ENCODE data around the gene MCTP1. TPM values are rescaled to one million over a fixed set of nuclear protein-coding genes. Genes with fewer than 3 reads are reported as not detected.

MCTP1 gene
- total RNA-seq, 2 experiments from 2014 or later = not detected

- no peak overlapping the region for H3K4me3 ChIP-seq (ENCODE audit: low read depth, low read length, poor library complexity, severe bottlenecking)
- no peaks in the 10 kb centered on the region for H4K20me1 ChIP-seq (ENCODE audit: insufficient read depth, low read length)
- BruUV-seq (replicated peaks) = no TSS peak
- DNase-seq (ENCODE audit: low spot score) = no peak
- no peaks in the 10 kb centered on the region for H3K9me3 ChIP-seq (ENCODE audit: low read length)
- CTCF ChIA-PET (ENCODE audit: unreplicated experiment) = no interaction called here
- H3K4me1 ChIP-seq (ENCODE audit: insufficient read depth, low read length, poor library complexity, severe bottlenecking) = no peaks in the 10 kb centered on the region
- POLR2A ChIA-PET = no interaction called here
- no peak overlapping the region for H3K27ac ChIP-seq (ENCODE audit: low read depth, low read length, poor library complexity, severe bottlenecking)
- intact Hi-C loops (cut with micrococcal nuclease; ENCODE audit: unreplicated experiment) = no loop called here
- TF ChIP-seq CTCF (conservative IDR thresholded peaks at IDR 0.05; ENCODE audit: low read length) (no peak), EZH2phosphoT487 (IDR thresholded peaks at IDR 0.05; ENCODE audit: borderline replicate concordance, low read depth, low read length) (no peak)
- no peaks in the 10 kb centered on the region for H3K79me2 ChIP-seq (ENCODE audit: insufficient read depth, low read depth, low read length)
- H3K9me2 ChIP-seq (ENCODE audit: insufficient read depth, low read length) = no peaks in the 10 kb centered on the region
- H2AFZ ChIP-seq (ENCODE audit: low read length) = no peak overlapping the region
- no peaks in the 10 kb centered on the region for H3K36me3 ChIP-seq (ENCODE audit: insufficient read depth, low read length)
- H3K4me2 ChIP-seq (ENCODE audit: low read length) = no peak overlapping the region
Measured at GRCh38 chr5:95114902-95115301, 170.0 kb downstream of the MCTP1 start.

DNA sequence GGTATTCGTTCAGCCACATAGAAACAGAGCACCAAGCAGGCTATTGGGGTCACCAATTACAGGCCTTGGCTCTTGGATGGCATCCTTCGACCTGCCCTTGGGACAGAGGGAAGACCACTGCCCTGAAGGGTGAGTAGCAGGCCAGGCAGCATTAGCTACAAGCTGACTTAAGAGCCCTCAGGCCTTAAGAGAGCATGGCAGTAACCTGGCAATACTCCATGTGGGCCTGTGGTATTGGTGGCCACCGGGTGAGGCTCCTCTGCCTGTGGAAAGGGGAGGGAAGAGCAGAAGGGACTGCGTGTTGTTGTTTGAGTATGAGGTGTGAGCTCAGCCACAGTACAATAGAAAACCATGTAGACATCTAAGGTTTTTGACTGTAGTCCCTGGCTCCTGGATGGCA is 170.6 kb downstream of the MCTP1 start:
- Histone ChIP-seq H4K20me1 (ENCODE audit: insufficient read depth, low read length) (no peaks in the 10 kb centered on the region), H3K4me1 (ENCODE audit: insufficient read depth, low read length, poor library complexity, severe bottlenecking) (no peaks in the 10 kb centered on the region), H3K79me2 (ENCODE audit: insufficient read depth, low read depth, low read length) (no peaks in the 10 kb centered on the region), H3K9me3 (ENCODE audit: low read length) (no peaks in the 10 kb centered on the region), H3K9me2 (ENCODE audit: insufficient read depth, low read length) (no peaks in the 10 kb centered on the region), H2AFZ (ENCODE audit: low read length) (no peak overlapping the region), H3K4me3 (ENCODE audit: low read depth, low read length, poor library complexity, severe bottlenecking) (no peak overlapping the region), H3K4me2 (ENCODE audit: low read length) (no peak overlapping the region), H3K27ac (ENCODE audit: low read depth, low read length, poor library complexity, severe bottlenecking) (no peak overlapping the region), H3K36me3 (ENCODE audit: insufficient read depth, low read length) (no peaks in the 10 kb centered on the region)
- CTCF ChIA-PET (ENCODE audit: unreplicated experiment) = no interaction called here
- no peak for DNase-seq (ENCODE audit: low spot score)
- no TSS peak for BruUV-seq (replicated peaks)
- POLR2A ChIA-PET = no interaction called here
- TF ChIP-seq EZH2phosphoT487 (IDR thresholded peaks at IDR 0.05; ENCODE audit: borderline replicate concordance, low read depth, low read length) (no peak), CTCF (conservative IDR thresholded peaks at IDR 0.05; ENCODE audit: low read length) (no peak)
- intact Hi-C loops (cut with micrococcal nuclease; ENCODE audit: unreplicated experiment) = no loop called here

DNA sequence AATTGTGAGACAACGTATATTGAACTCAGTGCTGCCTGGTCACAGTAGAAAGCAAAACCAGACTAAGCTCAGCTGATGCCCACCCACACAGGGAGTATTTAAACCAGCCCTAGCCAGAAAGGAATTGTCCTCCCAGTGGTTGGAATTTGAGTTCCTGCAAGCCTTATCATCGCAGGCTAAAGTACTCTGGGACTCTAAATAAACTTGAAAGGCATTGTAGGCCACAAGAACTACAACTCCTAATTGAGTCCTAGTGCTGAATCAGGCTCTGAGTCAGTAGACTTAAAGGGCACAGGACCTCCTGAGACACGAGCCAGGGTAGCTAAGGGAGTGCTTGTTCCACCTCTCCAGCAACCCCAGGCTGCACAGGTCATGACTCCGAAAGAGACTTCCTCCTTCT is 171.4 kb downstream of the MCTP1 start:
- TF ChIP-seq CTCF (conservative IDR thresholded peaks at IDR 0.05; ENCODE audit: low read length) (no peak), EZH2phosphoT487 (IDR thresholded peaks at IDR 0.05; ENCODE audit: borderline replicate concordance, low read depth, low read length) (no peak)
- intact Hi-C loops (cut with micrococcal nuclease; ENCODE audit: unreplicated experiment) = no loop called here
- DNase-seq (ENCODE audit: low spot score) = no peak
- BruUV-seq (replicated peaks) = no TSS peak
- POLR2A ChIA-PET = no interaction called here
- CTCF ChIA-PET (ENCODE audit: unreplicated experiment) = no interaction called here
- no peak overlapping the region for H3K27ac ChIP-seq (ENCODE audit: low read depth, low read length, poor library complexity, severe bottlenecking)
- no peak overlapping the region for H3K4me3 ChIP-seq (ENCODE audit: low read depth, low read length, poor library complexity, severe bottlenecking)
- no peak overlapping the region for H2AFZ ChIP-seq (ENCODE audit: low read length)
- H3K4me2 ChIP-seq (ENCODE audit: low read length) = no peak overlapping the region
- no peaks in the 10 kb centered on the region for H3K79me2 ChIP-seq (ENCODE audit: insufficient read depth, low read depth, low read length)
- no peaks in the 10 kb centered on the region for H3K9me3 ChIP-seq (ENCODE audit: low read length)
- H3K9me2 ChIP-seq (ENCODE audit: insufficient read depth, low read length) = no peaks in the 10 kb centered on the region
- H3K4me1 ChIP-seq (ENCODE audit: insufficient read depth, low read length, poor library complexity, severe bottlenecking) = no peaks in the 10 kb centered on the region
- no peaks in the 10 kb centered on the region for H3K36me3 ChIP-seq (ENCODE audit: insufficient read depth, low read length)
- no peaks in the 10 kb centered on the region for H4K20me1 ChIP-seq (ENCODE audit: insufficient read depth, low read length)
